Epidermal melanocyte (primary cell): Measurements from ENCODE around the gene SMARCC2.
"Not testable (repeated sequence)": the region's sequence is repeated elsewhere in the genome, so short reads cannot be mapped to it uniquely, and the experiment has no call there.

Experiments used
- DNase-seq: peaks from one replicate; pipeline ENCODE4 v3.0.0; 2011; ENCODE audit warnings: low spot score; ENCODE audit not compliant: insufficient read length

The SMARCC2 gene

DNA sequence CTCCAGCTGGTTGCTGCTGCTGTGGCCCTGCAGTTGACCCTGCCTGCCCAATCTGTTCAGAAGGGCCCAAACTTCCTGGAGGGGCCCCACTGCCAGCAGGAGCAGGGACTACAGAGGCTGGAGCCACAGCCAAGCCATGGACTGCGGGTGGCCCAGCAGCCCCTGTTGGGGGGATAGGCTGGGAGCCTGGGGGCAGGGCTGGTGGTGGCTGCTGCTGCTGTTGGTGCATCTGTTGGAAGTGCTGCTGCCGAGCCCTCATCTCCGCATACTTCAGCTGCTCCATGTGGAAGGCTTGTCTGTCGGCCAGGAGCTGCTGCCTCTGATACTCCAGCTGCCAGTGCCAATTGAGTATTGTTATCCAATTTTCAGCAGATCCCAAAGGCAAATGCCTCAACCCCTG lies 23.9 kb downstream of the SMARCC2 start:
- no peak for DNase-seq

- DNase-seq: no peak
Observed at GRCh38 chr12:56164345-56164729, 24.9 kb downstream of the SMARCC2 start.

DNA sequence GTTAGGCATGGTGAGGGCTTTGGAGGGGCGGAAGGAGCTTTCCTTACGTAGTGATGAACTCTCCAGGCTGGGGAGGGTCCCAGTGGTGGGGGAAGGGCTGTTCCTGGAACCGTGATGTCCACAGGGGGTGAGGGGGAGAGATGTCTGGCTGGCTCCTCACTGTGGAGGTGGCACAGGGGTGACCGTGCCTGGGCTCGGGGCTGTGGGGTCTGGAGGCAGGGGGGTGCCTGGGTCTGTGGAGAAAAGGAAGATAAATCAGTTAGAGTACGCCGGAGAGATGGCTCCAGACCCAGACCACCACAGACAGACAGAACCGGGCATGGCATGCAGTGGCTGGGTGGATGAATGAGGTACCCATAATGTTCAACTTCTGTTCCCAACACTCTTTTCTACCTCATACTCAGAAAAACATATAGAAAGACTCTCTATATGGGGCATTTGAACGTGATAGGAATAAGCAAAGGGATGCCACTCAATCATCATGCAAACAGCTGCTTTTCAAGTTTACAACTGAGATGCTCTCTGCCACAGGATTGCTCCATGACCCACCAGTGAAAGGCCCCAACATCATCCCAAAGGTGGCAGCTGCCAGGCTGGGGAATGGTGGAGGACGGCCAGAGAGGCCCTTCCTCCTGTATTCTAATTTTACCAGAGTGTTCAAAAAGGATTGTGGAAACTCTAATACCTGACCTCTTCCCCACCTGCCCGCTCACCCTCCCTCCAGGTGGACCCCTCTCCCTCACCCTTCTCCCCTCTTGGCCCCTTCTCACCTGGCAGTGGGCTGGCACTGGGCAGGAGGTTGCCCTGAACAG lies 25.5 kb downstream of the SMARCC2 start:
- DNase-seq: no peak

DNA sequence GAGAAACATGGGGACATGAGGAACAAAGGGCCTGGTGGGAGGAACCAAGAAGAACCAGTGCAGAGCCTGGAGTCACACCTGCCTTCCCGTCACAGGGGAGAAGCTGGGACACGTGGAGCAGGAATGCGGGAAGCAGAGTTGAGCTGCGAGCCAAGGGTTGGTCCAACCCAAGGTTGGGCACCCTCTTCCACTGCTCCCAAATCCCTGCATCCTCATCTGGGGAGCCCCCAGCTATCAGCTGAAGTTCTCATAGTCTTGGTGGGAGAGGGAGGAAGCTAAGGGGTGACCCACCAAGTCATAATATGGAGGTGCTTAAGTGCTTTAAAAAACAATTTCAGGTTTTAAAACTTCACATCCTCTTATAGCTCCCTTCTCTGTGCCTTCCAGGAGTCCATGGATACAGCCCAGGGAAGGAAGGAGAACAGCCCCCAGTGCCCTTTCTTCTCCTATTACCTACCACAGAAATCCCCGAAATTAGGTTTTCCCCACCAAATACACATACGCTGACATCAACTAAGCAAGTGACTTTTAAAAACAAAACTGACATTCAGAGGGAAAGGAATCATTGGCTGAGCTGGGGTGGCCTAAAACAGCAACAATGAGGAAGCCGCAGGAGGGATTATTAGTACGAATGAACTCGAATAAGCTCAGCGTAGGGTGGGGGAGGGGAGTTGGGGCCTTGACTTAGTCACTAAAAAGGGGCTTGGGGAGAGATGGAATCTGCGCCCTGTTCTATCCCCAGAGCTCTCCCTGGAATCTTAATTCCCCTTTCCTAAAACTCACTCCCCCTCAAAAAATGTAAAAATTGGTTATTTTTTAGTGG lies 26.6 kb downstream of the SMARCC2 start:
- DNase-seq: no peak

- no peak for DNase-seq
Observed at GRCh38 chr12:56161690-56162351, 27.5 kb downstream of the SMARCC2 start.

DNA sequence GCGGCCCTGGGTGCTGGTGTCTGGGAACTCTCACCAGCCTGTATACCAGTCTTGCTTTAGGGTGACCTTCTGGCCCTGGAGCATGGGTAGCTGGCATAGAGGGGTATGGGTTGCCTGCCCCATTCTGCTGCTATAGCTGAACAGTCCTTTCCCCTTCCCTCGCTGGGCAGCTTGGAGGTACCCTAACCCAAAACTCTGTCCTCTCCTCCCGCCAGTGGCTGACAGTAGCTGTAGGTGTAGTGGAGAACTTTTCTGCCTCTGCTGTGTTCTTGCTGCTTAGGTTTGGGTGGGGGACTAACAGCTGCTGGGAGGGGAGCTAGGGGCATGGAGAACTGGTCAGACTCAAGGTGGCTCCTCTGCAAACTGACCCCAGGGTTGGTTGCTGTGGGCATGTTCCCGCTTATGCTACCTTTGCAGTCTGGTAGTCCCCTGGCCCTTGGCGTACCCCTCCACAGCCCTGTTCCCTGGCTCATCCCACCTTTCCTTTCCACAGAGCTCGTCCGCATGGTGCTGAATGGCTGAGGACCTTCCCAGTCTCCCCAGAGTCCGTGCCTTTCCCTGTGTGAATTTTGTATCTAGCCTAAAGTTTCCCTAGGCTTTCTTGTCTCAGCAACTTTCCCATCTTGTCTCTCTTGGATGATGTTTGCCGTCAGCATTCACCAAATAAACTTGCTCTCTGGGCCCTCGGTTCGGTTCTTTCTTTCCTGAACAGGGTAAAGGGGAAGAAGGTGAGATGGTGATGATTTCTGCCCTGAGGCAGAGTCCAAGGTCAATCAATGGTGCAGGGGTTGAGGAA lies 28.2 kb downstream of the SMARCC2 start:
- DNase-seq: no peak

DNA sequence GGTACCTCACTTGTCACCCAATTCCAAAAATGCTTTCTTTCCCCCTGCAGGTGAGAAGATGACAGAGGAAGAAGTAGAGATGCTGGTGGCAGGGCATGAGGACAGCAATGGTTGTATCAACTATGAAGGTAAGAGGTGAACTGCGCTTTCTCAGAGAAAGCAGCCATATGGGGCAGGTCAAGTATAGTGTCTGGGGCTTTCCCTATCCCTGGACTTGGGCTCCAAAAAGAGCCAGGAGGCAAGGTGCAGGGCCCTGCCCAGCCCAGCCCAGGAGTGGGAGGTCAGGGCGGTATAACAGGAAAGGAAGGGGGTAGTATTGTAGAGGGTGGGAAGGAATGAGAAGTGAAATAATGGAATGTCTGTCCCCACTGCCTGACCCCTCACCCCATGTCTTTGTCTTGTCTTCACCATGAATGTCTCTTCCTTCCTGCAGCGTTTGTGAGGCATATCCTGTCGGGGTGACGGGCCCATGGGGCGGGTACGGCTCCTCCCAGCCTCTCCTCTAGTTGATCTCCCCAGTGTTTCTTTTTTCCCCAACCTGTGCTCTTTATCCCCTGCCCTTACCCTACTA lies 29.0 kb downstream of the SMARCC2 start:
- DNase-seq: no peak

DNA sequence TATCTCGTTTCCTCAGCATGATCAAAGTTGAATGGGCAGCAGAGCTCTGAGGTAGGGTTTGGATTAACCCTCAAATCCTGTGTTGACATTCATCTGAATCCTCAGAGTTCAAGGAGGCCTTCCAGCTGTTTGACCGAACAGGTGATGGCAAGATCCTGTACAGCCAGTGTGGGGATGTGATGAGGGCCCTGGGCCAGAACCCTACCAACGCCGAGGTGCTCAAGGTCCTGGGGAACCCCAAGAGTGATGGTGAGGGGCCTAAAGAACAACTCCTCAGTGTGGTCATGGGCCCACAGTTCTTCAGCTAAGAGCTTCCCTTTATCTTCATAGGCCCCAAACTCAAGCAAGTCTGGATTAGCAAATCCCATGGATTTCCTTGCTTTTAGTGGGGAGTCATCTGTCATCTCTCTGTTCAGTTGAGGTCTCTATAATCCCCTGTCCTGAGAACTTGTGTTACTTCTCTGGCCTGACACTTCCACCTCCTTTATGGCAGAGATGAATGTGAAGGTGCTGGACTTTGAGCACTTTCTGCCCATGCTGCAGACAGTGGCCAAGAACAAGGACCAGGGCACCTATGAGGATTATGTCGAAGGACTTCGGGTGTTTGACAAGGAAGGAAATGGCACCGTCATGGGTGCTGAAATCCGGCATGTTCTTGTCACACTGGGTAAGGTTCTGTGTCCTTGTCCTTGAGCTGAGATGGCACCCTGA lies 29.6 kb downstream of the SMARCC2 start:
- DNase-seq: no peak

DNA sequence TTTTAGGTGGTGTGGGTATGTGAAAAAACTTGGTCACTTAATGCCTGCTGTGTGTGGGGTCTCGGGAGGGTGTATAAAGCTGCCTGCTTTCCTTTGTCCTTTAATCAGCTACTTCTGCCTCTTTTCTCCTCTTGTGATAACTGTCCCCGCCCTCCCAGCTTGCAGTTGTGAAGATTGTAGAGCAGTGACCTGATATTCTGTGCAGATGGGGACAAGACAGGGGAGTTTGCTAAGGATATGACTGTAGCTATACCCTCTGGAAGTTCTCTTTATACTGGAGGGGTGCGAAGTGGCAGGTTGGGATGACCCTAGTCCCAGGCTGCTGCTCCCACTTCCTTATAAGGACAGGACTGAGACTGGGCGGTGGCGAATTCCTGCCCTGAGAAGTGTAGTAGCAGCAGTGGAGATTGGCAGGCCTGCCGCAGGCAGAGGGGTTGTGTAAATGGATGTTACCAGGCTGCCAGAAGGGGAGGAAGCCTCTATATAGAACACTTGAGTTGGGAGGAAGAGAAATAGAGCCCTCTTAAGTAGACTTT lies 30.3 kb downstream of the SMARCC2 start:
- DNase-seq: no peak

- peak; percentile 98 for DNase-seq
Observed at GRCh38 chr12:56158029-56158925, 31.0 kb downstream of the SMARCC2 start, which contains the start of gene MYL6. Gene MYL6 (plus strand): TSS chr12:56158359. CDS start chr12:56158402, 43 bp downstream.

DNA sequence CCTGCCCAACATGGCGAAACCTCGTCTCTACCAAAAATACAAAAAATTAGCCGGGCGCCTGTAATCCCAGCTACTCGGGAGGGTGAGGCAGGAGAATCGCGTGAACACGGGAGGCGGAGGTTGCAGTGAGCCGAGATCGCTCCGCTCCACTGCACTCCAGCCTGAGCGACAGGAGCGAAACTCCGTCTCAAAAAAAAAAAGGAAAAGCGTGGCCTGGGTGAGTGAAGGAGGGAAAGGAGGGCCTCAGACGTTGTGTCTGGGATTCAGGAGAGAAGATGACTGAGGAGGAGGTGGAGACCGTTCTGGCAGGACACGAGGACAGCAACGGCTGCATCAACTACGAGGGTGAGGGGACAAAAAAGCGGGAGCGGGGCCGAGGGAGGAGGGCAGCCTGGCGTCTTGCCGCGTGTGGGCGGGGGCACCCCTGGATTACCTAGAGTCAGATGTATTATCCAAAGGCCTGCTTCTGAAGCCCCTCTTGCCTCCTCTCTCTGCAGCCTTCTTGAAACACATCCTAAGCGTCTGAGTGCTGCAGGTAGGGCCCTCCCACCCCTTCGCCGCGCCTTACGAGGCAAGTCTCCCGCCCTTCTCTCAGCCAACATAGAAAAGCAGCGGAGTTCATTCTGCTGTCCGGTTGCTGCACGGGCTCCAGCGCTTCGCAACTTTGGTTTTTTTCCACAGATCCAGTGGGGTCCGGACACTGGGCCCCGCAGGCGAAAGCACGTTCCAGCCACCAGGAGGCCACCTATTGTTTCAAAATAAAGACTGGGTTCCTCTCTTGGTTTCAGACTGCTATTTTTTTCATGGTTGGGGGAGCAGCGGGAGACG lies 31.9 kb downstream of the SMARCC2 start:
- peak; percentile 76 for DNase-seq

DNA sequence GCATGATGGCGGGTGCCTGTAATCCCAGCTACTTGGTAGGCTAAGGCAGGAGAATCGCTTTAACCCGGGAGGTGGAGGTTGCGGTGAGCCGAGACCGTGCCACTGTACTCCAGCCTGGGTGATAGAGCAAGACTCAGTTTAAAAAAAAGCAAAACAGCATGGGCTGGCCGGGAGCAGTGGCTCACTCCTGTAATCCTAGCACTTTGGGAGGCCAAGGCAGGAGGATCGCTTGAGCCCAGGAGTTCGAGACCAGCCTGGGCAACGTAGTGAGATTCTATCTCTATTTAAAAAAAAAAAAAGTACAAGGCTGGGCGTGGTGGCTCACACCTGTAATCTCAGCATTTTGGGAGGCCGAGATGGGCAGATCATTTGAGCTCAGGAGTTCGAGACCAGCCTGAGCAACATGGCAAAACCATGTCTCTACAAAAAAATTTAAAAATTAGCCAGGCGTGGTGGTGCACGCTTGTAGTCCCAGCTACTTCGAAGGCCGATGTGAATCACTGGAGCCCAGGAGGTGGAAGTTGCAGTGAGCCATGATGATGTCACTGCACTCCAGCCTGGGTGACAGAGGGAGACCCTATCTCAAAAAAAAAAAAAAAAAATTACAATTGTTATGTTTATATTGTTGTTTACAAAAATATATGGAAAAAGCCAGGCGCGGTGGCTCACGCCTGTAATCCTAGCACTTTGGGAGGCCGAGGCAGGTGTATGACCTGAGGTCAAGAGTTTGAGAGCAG lies 32.7 kb downstream of the SMARCC2 start:
- not testable (repeated sequence) for DNase-seq

DNA sequence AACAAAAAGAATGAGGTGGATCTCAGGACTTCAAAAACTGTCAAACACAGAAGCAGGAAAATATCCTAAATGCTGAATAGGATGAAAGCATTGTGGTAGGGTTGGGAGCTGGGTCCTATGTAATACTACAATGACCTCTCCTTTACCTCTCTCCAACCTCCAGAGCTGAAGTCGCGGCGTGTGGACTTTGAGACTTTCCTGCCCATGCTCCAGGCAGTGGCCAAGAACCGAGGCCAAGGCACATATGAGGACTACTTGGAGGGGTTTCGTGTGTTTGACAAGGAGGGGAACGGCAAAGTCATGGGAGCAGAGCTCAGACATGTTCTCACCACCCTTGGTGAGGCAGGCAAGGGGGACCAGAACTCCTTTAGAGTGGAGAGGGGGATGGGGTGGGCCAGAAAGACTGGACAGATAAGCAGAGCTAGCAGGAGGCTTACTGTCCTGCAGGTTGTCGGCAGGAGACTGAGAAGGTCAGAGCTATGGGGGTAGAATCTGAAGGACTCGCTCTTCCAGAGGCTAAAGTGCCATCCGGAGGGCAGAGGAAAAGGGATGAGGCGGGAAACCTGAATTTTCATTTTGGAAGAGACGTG lies 33.9 kb downstream of the SMARCC2 start:
- no peak for DNase-seq

DNA sequence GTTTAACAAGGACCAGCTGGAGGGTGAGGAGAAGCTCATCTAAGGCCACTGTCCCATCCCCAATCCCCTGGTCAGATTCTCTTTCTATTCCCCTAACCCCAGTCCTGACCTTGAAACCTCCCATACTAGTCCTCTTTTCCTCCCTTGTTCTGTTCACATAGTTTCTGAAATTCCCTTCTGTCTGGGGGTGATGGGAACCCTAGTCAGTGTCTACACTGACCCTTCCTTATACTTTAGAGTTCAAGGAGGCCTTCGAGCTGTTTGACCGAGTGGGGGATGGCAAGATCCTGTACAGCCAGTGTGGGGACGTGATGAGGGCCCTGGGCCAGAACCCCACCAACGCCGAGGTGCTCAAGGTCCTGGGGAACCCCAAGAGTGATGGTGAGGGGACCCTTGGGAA lies 34.5 kb downstream of the SMARCC2 start:
- DNase-seq: no peak

- no peak for DNase-seq
Observed at GRCh38 chr12:56154246-56154771, 35.0 kb downstream of the SMARCC2 start.

DNA sequence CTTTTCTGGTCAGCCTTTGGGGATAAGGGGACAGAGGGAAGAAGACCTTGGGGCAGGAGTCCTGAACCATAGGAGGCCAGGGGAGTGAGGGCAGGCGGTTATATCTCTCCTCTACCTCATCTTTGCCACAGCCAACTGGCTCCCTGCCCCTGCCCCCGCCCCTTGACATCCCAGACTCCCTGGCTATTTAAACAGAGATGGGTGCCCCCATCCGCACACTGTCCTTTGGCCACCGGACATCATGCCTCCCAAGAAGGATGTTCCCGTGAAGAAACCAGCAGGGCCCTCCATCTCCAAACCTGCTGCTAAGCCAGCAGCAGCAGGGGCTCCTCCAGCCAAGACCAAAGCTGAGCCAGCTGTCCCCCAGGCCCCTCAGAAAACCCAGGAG lies 35.6 kb downstream of the SMARCC2 start:
- no peak for DNase-seq
